IMR-90 (cell line): ENCODE measurements around the gene NR2C2. TPM values are rescaled to one million over a fixed set of nuclear protein-coding genes. Genes with fewer than 3 reads are reported as not detected.

Source experiments
- ATAC-seq: fragments of 200-7000 bp; cut with Tn5 transposase; 2 replicates; pipeline ENCODE4 v1.9.1; 2020; ENCODE audit warnings: low read depth, mild to moderate bottlenecking, moderate library complexity
- BruUV-seq: library from RNA; stranded (reverse); fragments of 400-500 nt; replicated peaks from 2 replicates; lab custom pipeline; 2021; lab: Mats Ljungman, UMichigan
- CTCF ChIA-PET: fragments of 300-600 bp; formaldehyde crosslinking; extraction: SDS; loops from one replicate; lab custom pipeline; 2021; ENCODE audit warnings: antibody characterized with exemption; lab: Yijun Ruan, JAX
- POLR2A ChIA-PET: fragments of 300-600 bp; sonication (Branson Sonifier 250); formaldehyde crosslinking; loops from one replicate; lab custom pipeline; 2022; ENCODE audit warnings: antibody characterized with exemption; ENCODE audit not compliant: unreplicated experiment; lab: Charles Lee
- DNase-seq: peaks from one replicate; pipeline ENCODE4 v3.0.0; 2013
- H2AFZ ChIP-seq: replicated peaks from 2 replicates; pipeline ENCODE3; 2013; ENCODE audit warnings: low read length, mild to moderate bottlenecking; ENCODE audit not compliant: poor library complexity
- H2AK5ac ChIP-seq: 2 replicates; pipeline ENCODE4 v1.6.1; 2013; ENCODE audit warnings: low read depth, low read length, inconsistent platforms
- H2AK9ac ChIP-seq: replicated peaks from 2 replicates; pipeline ENCODE3; 2013; ENCODE audit warnings: mild to moderate bottlenecking, low read depth, low read length, moderate library complexity; ENCODE audit not compliant: poor library complexity
- H2BK120ac ChIP-seq: 2 replicates; pipeline ENCODE4 v1.6.1; 2013; ENCODE audit warnings: low read depth, low read length, inconsistent platforms
- H2BK15ac ChIP-seq: 3 replicates; pipeline ENCODE4 v1.6.1; 2013; ENCODE audit warnings: low read depth, low read length, inconsistent platforms
- H2BK20ac ChIP-seq: 2 replicates; pipeline ENCODE4 v1.6.1; 2013; ENCODE audit warnings: low read depth, mild to moderate bottlenecking, inconsistent platforms, low read length, moderate library complexity
- H2BK5ac ChIP-seq: 2 replicates; pipeline ENCODE4 v1.6.1; 2013; ENCODE audit warnings: mild to moderate bottlenecking, low read depth, low read length, inconsistent platforms; ENCODE audit not compliant: poor library complexity, severe bottlenecking
- H3K14ac ChIP-seq: replicated peaks from 2 replicates; pipeline ENCODE4 v1.6.1; 2013; ENCODE audit warnings: low read depth, low read length, inconsistent platforms
- H3K18ac ChIP-seq: 2 replicates; pipeline ENCODE4 v1.6.1; 2013; ENCODE audit warnings: low read depth, low read length, control low read depth
- H3K23ac ChIP-seq: 2 replicates; pipeline ENCODE4 v1.6.1; 2013; ENCODE audit warnings: low read depth, low read length, inconsistent platforms
- H3K27ac ChIP-seq: 2 replicates; pipeline ENCODE4 v1.5.1; 2013; ENCODE audit warnings: mild to moderate bottlenecking, control low read depth, low read length; ENCODE audit not compliant: insufficient read depth
- H3K27me3 ChIP-seq: 2 replicates; pipeline ENCODE4 v1.6.1; 2013; ENCODE audit warnings: low read length; ENCODE audit not compliant: control insufficient read depth, insufficient read depth
- H3K36me3 ChIP-seq: 2 replicates; pipeline ENCODE4 v1.6.1; 2013; ENCODE audit warnings: low read length, mixed read lengths; ENCODE audit not compliant: control insufficient read depth, insufficient read depth
- H3K4ac ChIP-seq: 2 replicates; pipeline ENCODE4 v1.6.1; 2013; ENCODE audit warnings: low read depth, low read length, inconsistent platforms
- H3K4me1 ChIP-seq: 2 replicates; pipeline ENCODE4 v1.6.1; 2013; ENCODE audit warnings: low read length, mixed read lengths; ENCODE audit not compliant: control insufficient read depth, insufficient read depth
- H3K4me2 ChIP-seq: 2 replicates; pipeline ENCODE4 v1.6.1; 2013; ENCODE audit warnings: low read depth, mild to moderate bottlenecking, control low read depth, low read length, moderate library complexity
- H3K4me3 ChIP-seq: 2 replicates; pipeline ENCODE4 v1.5.1; 2013; ENCODE audit warnings: low read depth, mild to moderate bottlenecking, control low read depth, low read length, moderate library complexity; ENCODE audit not compliant: insufficient read depth
- H3K56ac ChIP-seq: 2 replicates; pipeline ENCODE4 v1.6.1; 2013; ENCODE audit warnings: low read length, inconsistent platforms; ENCODE audit not compliant: insufficient read depth; ENCODE audit errors: extremely low read depth
- H3K79me1 ChIP-seq, 2 experiments: 2 replicates each; pipeline ENCODE4 v1.6.1; 2013; ENCODE audit warnings: low read length in 2 of 2, inconsistent platforms in 1 of 2, low read depth in 1 of 2
- H3K9ac ChIP-seq: 2 replicates; pipeline ENCODE4 v1.6.1; 2013; ENCODE audit warnings: low read depth, low read length, control low read depth
- H3K9me1 ChIP-seq: 2 replicates; pipeline ENCODE4 v1.6.1; 2013; ENCODE audit warnings: low read length, inconsistent platforms; ENCODE audit not compliant: insufficient read depth
- H3K9me3 ChIP-seq: 2 replicates; pipeline ENCODE4 v1.6.1; 2013; ENCODE audit warnings: low read length; ENCODE audit not compliant: control insufficient read depth, insufficient read depth
- H4K20me1 ChIP-seq: 2 replicates; pipeline ENCODE4 v1.6.1; 2013; ENCODE audit warnings: low read length, inconsistent platforms; ENCODE audit not compliant: insufficient read depth
- H4K5ac ChIP-seq: 2 replicates; pipeline ENCODE4 v1.6.1; 2013; ENCODE audit warnings: mild to moderate bottlenecking, low read depth, low read length, control low read depth
- H4K8ac ChIP-seq, 2 experiments: 2 replicates each; pipeline ENCODE4 v1.6.1; 2013; ENCODE audit warnings: low read depth in 2 of 2, low read length in 2 of 2, control low read depth in 1 of 2, inconsistent platforms in 1 of 2
- H4K91ac ChIP-seq: 2 replicates; pipeline ENCODE4 v1.6.1; 2013; ENCODE audit warnings: low read depth, low read length, inconsistent platforms; ENCODE audit not compliant: insufficient read depth
- CEBPB ChIP-seq: IDR thresholded peaks from 2 replicates; pipeline ENCODE4 v1.6.1; 2012; ENCODE audit warnings: low read depth, low read length, improper control_type of control experiment
- CTCF ChIP-seq: conservative IDR thresholded peaks from 2 replicates; pipeline ENCODE4 v1.5.1; 2012; ENCODE audit warnings: mild to moderate bottlenecking, low read depth, low read length, improper control_type of control experiment
- WGBS, 2 experiments: methylation state at CpG; one replicate each; pipeline versions ENCODE4 v1.1.5 to v1.1.7; 2013; ENCODE audit warnings: missing lambda C conversion rate in 2 of 2; ENCODE audit not compliant: insufficient read length in 1 of 2; ENCODE audit errors: extremely low coverage in 2 of 2; 5-methylcytosine and 5-hydroxymethylcytosine counted together
- dilution Hi-C: fragments of 300-500 bp; cut with HindIII; formaldehyde crosslinking; loops from one replicate; pipeline ENCODE4 v1.14.3; 2018; ENCODE audit warnings: low sequenced_read_pairs; ENCODE audit not compliant: unreplicated experiment
- in situ Hi-C: fragments of 300-500 bp; cut with MboI; formaldehyde crosslinking; loops from 3 replicates; pipeline ENCODE4 v1.14.3; 2019; ENCODE audit warnings: low sequenced_read_pairs, inconsistent platforms, mixed read lengths
- intact Hi-C: fragments of 100-400 bp; cut with micrococcal nuclease; formaldehyde crosslinking; loops from 2 replicates; pipeline ENCODE4 v1.10.0; 2022
- polyA plus RNA-seq, 3 experiments: library from polyadenylated mRNA; depleted of rRNA; stranded (reverse); fragments of >200 nt; gene quantifications; 2 replicates each; pipeline ENCODE4 v1.2.3, GENCODE V29; 2012; ENCODE audit warnings: low replicate concordance in 1 of 3
- total RNA-seq: library from RNA; depleted of rRNA; stranded (reverse); fragments of >200 nt; gene quantifications from 2 replicates; pipeline ENCODE4 v1.2.3, GENCODE V29; 2012

The NR2C2 gene
- total and polyA plus RNA-seq, 2 of the 4 experiments (the other 2 are of a cell fraction), result 10.4 to 13.8 TPM

GRCh38 chr3:15074500-15074899 lies 127.1 kb downstream of the NR2C2 start:
- Histone ChIP-seq H3K79me1 (peaks cover 4% of the 10 kb centered on the region in 2 experiments; a peak in 1 of 4 replicates), H2BK20ac (no peak overlapping the region), H3K27me3 (no peaks in the 10 kb centered on the region), H2AFZ (no peak overlapping the region), H3K27ac (no peak overlapping the region), H3K4ac (no peak overlapping the region), H3K4me3 (no peak overlapping the region), H2BK5ac (no peak overlapping the region), H2AK9ac (no peak overlapping the region), H3K4me1 (no peaks in the 10 kb centered on the region), H2AK5ac (no peak overlapping the region), H3K4me2 (no peak overlapping the region), H3K14ac (no peak overlapping the region), H2BK120ac (no peak overlapping the region), H3K36me3 (peaks cover 53% of the 10 kb centered on the region), H4K5ac (no peak overlapping the region), H4K8ac (no peak overlapping the region), H3K23ac (no peak overlapping the region), H2BK15ac (no peak overlapping the region), H3K9me1 (no peaks in the 10 kb centered on the region), H3K9ac (no peak overlapping the region), H4K91ac (no peak overlapping the region), H3K18ac (no peak overlapping the region), H4K20me1 (no peaks in the 10 kb centered on the region), H3K56ac (no peak overlapping the region), H3K9me3 (no peaks in the 10 kb centered on the region)
- ChIA-PET CTCF (no interaction called here), POLR2A (no interaction called here)
- intact Hi-C loops, result no loop called here
- dilution Hi-C loops, result no loop called here
- ATAC-seq (no peak), DNase-seq (no peak)
- in situ Hi-C loops, result no loop called here
- TF ChIP-seq CTCF (no peak), CEBPB (no peak)
- WGBS, 2 experiments, result 94% methylated on average over 7 of the region's 19 CpGs; no CpG with 5 or more reads in 1 of the 2 experiments
- BruUV-seq, result no TSS peak
